Endothelial cell (in vitro differentiated cells): Measurements from ENCODE around the gene TP63. TPM values are rescaled to one million over a fixed set of nuclear protein-coding genes. Genes with fewer than 3 reads are reported as not detected.

Experiments used
- DNase-seq: peaks from one replicate; pipeline ENCODE4 v3.0.0; 2021; ENCODE audit warnings: low spot score
- H3K27ac Mint-ChIP-seq: one replicate; pipeline ENCODE4 v1.8.0; 2021; ENCODE audit warnings: mixed read lengths, inconsistent platforms; ENCODE audit not compliant: unreplicated experiment
- H3K27me3 Mint-ChIP-seq: one replicate; pipeline ENCODE4 v1.8.0; 2021; ENCODE audit warnings: mild to moderate bottlenecking, moderate library complexity, mixed read lengths, inconsistent platforms; ENCODE audit not compliant: unreplicated experiment
- H3K36me3 Mint-ChIP-seq: one replicate; pipeline ENCODE4 v1.8.0; 2021; ENCODE audit warnings: mild to moderate bottlenecking, low read depth, mixed read lengths, inconsistent platforms; ENCODE audit not compliant: unreplicated experiment
- H3K4me1 Mint-ChIP-seq: one replicate; pipeline ENCODE4 v1.8.0; 2021; ENCODE audit warnings: mild to moderate bottlenecking, mixed read lengths, inconsistent platforms; ENCODE audit not compliant: unreplicated experiment
- H3K4me3 Mint-ChIP-seq: one replicate; pipeline ENCODE4 v1.8.0; 2021; ENCODE audit warnings: mild to moderate bottlenecking, mixed read lengths, inconsistent platforms; ENCODE audit not compliant: unreplicated experiment
- H3K9me3 Mint-ChIP-seq: one replicate; pipeline ENCODE4 v1.8.0; 2021; ENCODE audit warnings: mixed read lengths, inconsistent platforms; ENCODE audit not compliant: unreplicated experiment
- CTCF ChIP-seq: fragments of 200-600 bp; sonication (generic); IDR thresholded peaks from one replicate; pipeline ENCODE4 v1.5.0; 2021; ENCODE audit warnings: antibody characterized with exemption; ENCODE audit not compliant: unreplicated experiment
- total RNA-seq: library from RNA; stranded (reverse); fragmentation: NEBNext Ultra II Directional; extraction: Animal tissue kit (Norgen Biotek cat#: 25700); gene quantifications from one replicate; pipeline ENCODE4 v1.2.1, GENCODE V29; 2021; ENCODE audit not compliant: unreplicated experiment

Gene TP63
- total RNA-seq, 1 donor from 2014 or later = 1.0 TPM

- no peak overlapping the region for H3K27ac Mint-ChIP-seq
- H3K36me3 Mint-ChIP-seq = no peaks in the 10 kb centered on the region
- peaks cover 2% of the 10 kb centered on the region for H3K4me1 Mint-ChIP-seq
- DNase-seq = no peak
- TF ChIP-seq CTCF = no peak
- H3K9me3 Mint-ChIP-seq = no peaks in the 10 kb centered on the region
- H3K27me3 Mint-ChIP-seq = no peaks in the 10 kb centered on the region
- no peak overlapping the region for H3K4me3 Mint-ChIP-seq
Observed at GRCh38 chr3:189845069-189845468, 213.9 kb downstream of the TP63 start.

- Mint-ChIP-seq H3K4me1 (peaks cover 2% of the 10 kb centered on the region), H3K36me3 (no peaks in the 10 kb centered on the region), H3K27me3 (no peaks in the 10 kb centered on the region), H3K27ac (no peak overlapping the region), H3K9me3 (no peaks in the 10 kb centered on the region), H3K4me3 (no peak overlapping the region)
- DNase-seq = no peak
- TF ChIP-seq CTCF = no peak
Observed at GRCh38 chr3:189848395-189849040, 217.3 kb downstream of the TP63 start.

- no peak overlapping the region for H3K4me3 Mint-ChIP-seq
- peaks cover 2% of the 10 kb centered on the region for H3K4me1 Mint-ChIP-seq
- DNase-seq = no peak
- TF ChIP-seq CTCF = no peak
- H3K27ac Mint-ChIP-seq = no peak overlapping the region
- no peaks in the 10 kb centered on the region for H3K27me3 Mint-ChIP-seq
- H3K36me3 Mint-ChIP-seq = no peaks in the 10 kb centered on the region
- no peaks in the 10 kb centered on the region for H3K9me3 Mint-ChIP-seq
Observed at GRCh38 chr3:189849262-189849661, 218.1 kb downstream of the TP63 start.

GRCh38 chr3:189851682-189852081, 220.5 kb downstream of the TP63 start:
- no peak for DNase-seq
- no peak overlapping the region for H3K4me3 Mint-ChIP-seq
- no peak overlapping the region for H3K27ac Mint-ChIP-seq
- H3K36me3 Mint-ChIP-seq = no peaks in the 10 kb centered on the region
- peaks cover 2% of the 10 kb centered on the region for H3K4me1 Mint-ChIP-seq
- no peak for TF ChIP-seq CTCF
- no peaks in the 10 kb centered on the region for H3K27me3 Mint-ChIP-seq
- no peaks in the 10 kb centered on the region for H3K9me3 Mint-ChIP-seq

- Mint-ChIP-seq H3K9me3 (no peaks in the 10 kb centered on the region), H3K27me3 (no peaks in the 10 kb centered on the region), H3K4me1 (no peaks in the 10 kb centered on the region), H3K36me3 (no peaks in the 10 kb centered on the region), H3K27ac (no peak overlapping the region), H3K4me3 (no peak overlapping the region)
- no peak for DNase-seq
- no peak for TF ChIP-seq CTCF
Observed at GRCh38 chr3:189853906-189854305, 222.7 kb downstream of the TP63 start.
